BE2C (cell line): ENCODE results near the gene MSANTD2.

ENCODE experiments used
- DNase-seq: peaks from one replicate; pipeline ENCODE4 v3.0.0-alpha.2; 2020
- H3K27me3 ChIP-seq: fragments of 250-450 bp; sonication (Bioruptor Pico); 2 replicates; pipeline ENCODE4 v1.5.1; 2020; ENCODE audit warnings: mild to moderate bottlenecking
- H3K36me3 ChIP-seq: fragments of 250-450 bp; sonication (Bioruptor Pico); 2 replicates; pipeline ENCODE4 v1.5.1; 2020; ENCODE audit warnings: mild to moderate bottlenecking
- H3K4me1 ChIP-seq: fragments of 250-450 bp; sonication (Bioruptor Pico); 2 replicates; pipeline ENCODE4 v1.5.1; 2020
- H3K4me3 ChIP-seq: 2 replicates; pipeline ENCODE4 v1.5.1; 2011; ENCODE audit warnings: low read depth, low read length
- H3K9me3 ChIP-seq: fragments of 250-450 bp; sonication (Bioruptor Pico); 2 replicates; pipeline ENCODE4 v1.5.1; 2020
- CTCF ChIP-seq: IDR thresholded peaks from 2 replicates; pipeline ENCODE4 v1.5.1; 2012; ENCODE audit warnings: mild to moderate bottlenecking, low read depth, low read length

Gene MSANTD2

GRCh38 chr11:124719534-124719933 is 80.7 kb downstream of the MSANTD2 start:
- no peaks in the 10 kb centered on the region for H3K9me3 ChIP-seq
- no peaks in the 10 kb centered on the region for H3K36me3 ChIP-seq
- no peaks in the 10 kb centered on the region for H3K4me1 ChIP-seq
- no peak for DNase-seq
- TF ChIP-seq CTCF: no peak
- H3K4me3 ChIP-seq: no peak overlapping the region
- H3K27me3 ChIP-seq: peaks cover 22% of the 10 kb centered on the region

GRCh38 chr11:124718801-124719200 is 81.4 kb downstream of the MSANTD2 start:
- H3K36me3 ChIP-seq: no peaks in the 10 kb centered on the region
- H3K9me3 ChIP-seq: no peaks in the 10 kb centered on the region
- no peak for TF ChIP-seq CTCF
- H3K27me3 ChIP-seq: peaks cover 22% of the 10 kb centered on the region
- H3K4me1 ChIP-seq: no peaks in the 10 kb centered on the region
- peak overlapping the region; percentile 49; the same call in 1 of the 2 replicates for H3K4me3 ChIP-seq
- no peak for DNase-seq

- no peaks in the 10 kb centered on the region for H3K36me3 ChIP-seq
- peak; percentile 39 for DNase-seq
- H3K9me3 ChIP-seq: no peaks in the 10 kb centered on the region
- H3K27me3 ChIP-seq: peaks cover 22% of the 10 kb centered on the region
- no peak for TF ChIP-seq CTCF
- H3K4me3 ChIP-seq: peak overlapping the region; percentile 49
- H3K4me1 ChIP-seq: no peaks in the 10 kb centered on the region
Measured at GRCh38 chr11:124717786-124718651, 82.2 kb downstream of the MSANTD2 start.

GRCh38 chr11:124717421-124717785 is 82.8 kb downstream of the MSANTD2 start:
- Histone ChIP-seq H3K36me3 (no peaks in the 10 kb centered on the region), H3K4me1 (no peaks in the 10 kb centered on the region), H3K9me3 (no peaks in the 10 kb centered on the region), H3K27me3 (peaks cover 22% of the 10 kb centered on the region), H3K4me3 (no peak overlapping the region)
- DNase-seq: no peak
- TF ChIP-seq CTCF: no peak

- H3K36me3 ChIP-seq: no peaks in the 10 kb centered on the region
- DNase-seq: no peak
- TF ChIP-seq CTCF: no peak
- no peaks in the 10 kb centered on the region for H3K4me1 ChIP-seq
- no peak overlapping the region for H3K4me3 ChIP-seq
- H3K27me3 ChIP-seq: peaks cover 22% of the 10 kb centered on the region
- H3K9me3 ChIP-seq: no peaks in the 10 kb centered on the region
Measured at GRCh38 chr11:124716591-124716990, 83.6 kb downstream of the MSANTD2 start.
